GM15510 (cell line): ENCODE data around the gene MNX1.

Experiments used
- POLR2A ChIP-seq: IDR thresholded peaks from 3 replicates; pipeline ENCODE4 v1.6.1; 2011; ENCODE audit warnings: borderline replicate concordance; ENCODE audit not compliant: insufficient read length; ENCODE audit errors: extremely low read depth

The MNX1 gene

GRCh38 chr7:157002819-157003421 lies 7.5 kb downstream of the MNX1 start:
- TF ChIP-seq POLR2A: no peak

- TF ChIP-seq POLR2A: no peak
Observed at GRCh38 chr7:157001920-157002818, 8.3 kb downstream of the MNX1 start.

GRCh38 chr7:157000741-157001653 lies 9.5 kb downstream of the MNX1 start:
- TF ChIP-seq POLR2A: no peak

- no peak for TF ChIP-seq POLR2A
Observed at GRCh38 chr7:156999958-157000726, 10.3 kb downstream of the MNX1 start.

GRCh38 chr7:156998988-156999957 lies 11.2 kb downstream of the MNX1 start:
- TF ChIP-seq POLR2A: no peak

- TF ChIP-seq POLR2A: no peak
Observed at GRCh38 chr7:156994417-156994816, 16.0 kb downstream of the MNX1 start.

GRCh38 chr7:156993925-156994235 lies 16.6 kb downstream of the MNX1 start:
- no peak for TF ChIP-seq POLR2A

- TF ChIP-seq POLR2A: no peak
Observed at GRCh38 chr7:156993021-156993924, 17.2 kb downstream of the MNX1 start.

GRCh38 chr7:156989766-156990535 lies 20.5 kb downstream of the MNX1 start:
- TF ChIP-seq POLR2A: no peak

GRCh38 chr7:156988343-156989185 lies 21.9 kb downstream of the MNX1 start:
- no peak for TF ChIP-seq POLR2A

GRCh38 chr7:156986378-156986777 lies 24.1 kb downstream of the MNX1 start:
- TF ChIP-seq POLR2A: no peak
